Chondrocyte (in vitro differentiated cells): ENCODE results near the gene ZACN. TPM values are rescaled to one million over a fixed set of nuclear protein-coding genes. Genes with fewer than 3 reads are reported as not detected.
A peak's percentile ranks its signal among the peaks of the same experiment; 100 is the strongest.

Experiments used
- DNase-seq: peaks from one replicate; pipeline ENCODE4 v3.0.0; 2021; ENCODE audit warnings: mixed read lengths, low spot score
- H3K27ac Mint-ChIP-seq: one replicate; pipeline ENCODE4 v1.8.0; 2021; ENCODE audit warnings: mild to moderate bottlenecking, moderate library complexity, mixed read lengths; ENCODE audit not compliant: unreplicated experiment
- H3K27me3 Mint-ChIP-seq: 2 replicates; pipeline ENCODE4 v1.8.0; 2021; ENCODE audit warnings: low read depth, mixed read lengths
- H3K36me3 Mint-ChIP-seq: 2 replicates; pipeline ENCODE4 v1.8.0; 2021; ENCODE audit warnings: low read depth, mixed read lengths
- H3K4me1 Mint-ChIP-seq: 2 replicates; pipeline ENCODE4 v1.8.0; 2021; ENCODE audit warnings: low read depth, mild to moderate bottlenecking, mixed read lengths
- H3K4me3 Mint-ChIP-seq: one replicate; pipeline ENCODE4 v1.8.0; 2021; ENCODE audit warnings: mild to moderate bottlenecking, moderate library complexity, mixed read lengths; ENCODE audit not compliant: unreplicated experiment
- H3K9me3 Mint-ChIP-seq: 2 replicates; pipeline ENCODE4 v1.8.0; 2021; ENCODE audit warnings: low read depth, mixed read lengths
- CTCF ChIP-seq: fragments of 200-600 bp; sonication (generic); IDR thresholded peaks from 2 replicates; pipeline ENCODE4 v1.5.0; 2021; ENCODE audit warnings: antibody characterized with exemption, mild to moderate bottlenecking, moderate library complexity
- total RNA-seq: library from RNA; stranded (reverse); gene quantifications from 3 replicates; pipeline ENCODE4 v1.2.1, GENCODE V29; 2021

ZACN gene
- total RNA-seq, 1 donor from 2014 or later: not detected

GRCh38 chr17:76122431-76123190 lies 43.6 kb downstream of the ZACN start:
- H3K27me3 Mint-ChIP-seq: peaks cover 15% of the 10 kb centered on the region
- no peak overlapping the region for H3K4me3 Mint-ChIP-seq
- no peaks in the 10 kb centered on the region for H3K4me1 Mint-ChIP-seq
- H3K27ac Mint-ChIP-seq: no peak overlapping the region
- H3K9me3 Mint-ChIP-seq: no peaks in the 10 kb centered on the region
- no peaks in the 10 kb centered on the region for H3K36me3 Mint-ChIP-seq
- TF ChIP-seq CTCF: no peak
- DNase-seq: no peak

GRCh38 chr17:76123191-76123499 lies 44.2 kb downstream of the ZACN start:
- TF ChIP-seq CTCF: no peak
- peaks cover 15% of the 10 kb centered on the region for H3K27me3 Mint-ChIP-seq
- no peak for DNase-seq
- H3K36me3 Mint-ChIP-seq: no peaks in the 10 kb centered on the region
- H3K4me3 Mint-ChIP-seq: no peak overlapping the region
- no peaks in the 10 kb centered on the region for H3K4me1 Mint-ChIP-seq
- H3K9me3 Mint-ChIP-seq: no peaks in the 10 kb centered on the region
- no peak overlapping the region for H3K27ac Mint-ChIP-seq

- Mint-ChIP-seq H3K4me1 (no peaks in the 10 kb centered on the region), H3K27ac (no peak overlapping the region)
These were observed 45.0 kb downstream of the ZACN start for GRCh38 chr17:76123749-76124581.

GRCh38 chr17:76124582-76125390 lies 45.8 kb downstream of the ZACN start:
- H3K36me3 Mint-ChIP-seq: no peaks in the 10 kb centered on the region

More at GRCh38 chr17:76123749-76124581, 45.0 kb downstream of the ZACN start:
- no peak for TF ChIP-seq CTCF
- Mint-ChIP-seq H3K9me3 (no peaks in the 10 kb centered on the region), H3K4me3 (no peak overlapping the region), H3K36me3 (no peaks in the 10 kb centered on the region), H3K27me3 (peaks cover 15% of the 10 kb centered on the region)
- DNase-seq: no peak

More at GRCh38 chr17:76124582-76125390, 45.8 kb downstream of the ZACN start:
- DNase-seq: no peak
- Mint-ChIP-seq H3K4me3 (no peak overlapping the region), H3K27ac (no peak overlapping the region), H3K9me3 (no peaks in the 10 kb centered on the region), H3K27me3 (peaks cover 8% of the 10 kb centered on the region), H3K4me1 (no peaks in the 10 kb centered on the region)
- TF ChIP-seq CTCF: peak; percentile 25
